Tibial nerve (tissue), 4 donors: ENCODE measurements around the gene GRM7. TPM values are rescaled to one million over a fixed set of nuclear protein-coding genes. Genes with fewer than 3 reads are reported as not detected.

Experiments
- DNase-seq, 2 donors: peaks; one replicate each; pipeline ENCODE4 v3.0.0-alpha.2; 2019; ENCODE audit warnings: low spot score in 2 of 2
- H3K27ac ChIP-seq, 4 donors: fragments of 200-600 bp; sonication (generic) in 3 of 4; one replicate each; pipeline ENCODE4 v1.5.1; 2017 to 2019; ENCODE audit warnings: mild to moderate bottlenecking in 1 of 4
- H3K27me3 ChIP-seq, 2 donors: fragments of 200-600 bp; sonication (generic) in 1 of 2; one replicate each; pipeline versions ENCODE4 v1.5.1 to v1.6.0; 2017 to 2019
- H3K36me3 ChIP-seq, 3 donors: fragments of 200-600 bp; sonication (generic); one replicate each; pipeline ENCODE4 v1.5.1; 2018 to 2019
- H3K4me1 ChIP-seq, 4 donors: fragments of 200-600 bp; sonication (generic) in 3 of 4; one replicate each; pipeline ENCODE4 v1.5.1; 2017 to 2019
- H3K4me3 ChIP-seq, 4 donors: fragments of 200-600 bp; sonication (generic) in 3 of 4; one replicate each; pipeline ENCODE4 v1.5.1; 2017 to 2019; ENCODE audit warnings: mild to moderate bottlenecking in 1 of 4, moderate library complexity in 1 of 4
- H3K9me3 ChIP-seq, 4 donors: fragments of 200-600 bp; sonication (generic) in 3 of 4; one replicate each; pipeline ENCODE4 v1.5.1; 2017 to 2019
- CTCF ChIP-seq, 5 experiments: fragments of 200-600 bp in 3 of 5; fragments of 450-650 bp in 2 of 5; sonication (generic) in 3 of 5; IDR thresholded peaks; one replicate each; pipeline ENCODE4 v1.5.1; 2016 to 2019; ENCODE audit warnings: antibody characterized with exemption in 5 of 5, mild to moderate bottlenecking in 3 of 5, moderate library complexity in 2 of 5
- EP300 ChIP-seq, 2 donors: sonication (generic); formaldehyde crosslinking; IDR thresholded peaks; one replicate each; pipeline ENCODE4 v1.6.1; 2017; ENCODE audit warnings: antibody characterized with exemption in 2 of 2, mild to moderate bottlenecking in 1 of 2
- POLR2A ChIP-seq, 2 donors: fragments of 450-650 bp; IDR thresholded peaks; one replicate each; pipeline ENCODE4 v1.6.1; 2017; ENCODE audit warnings: antibody characterized with exemption in 2 of 2, mild to moderate bottlenecking in 2 of 2, moderate library complexity in 2 of 2
- WGBS, 2 donors: methylation state at CpG; one replicate each; pipeline ENCODE4 v1.1.5; 2018; 5-methylcytosine and 5-hydroxymethylcytosine counted together
- total RNA-seq, 4 donors: library from RNA; depleted of rRNA; stranded (reverse); fragments of >200 nt; gene quantifications; one replicate each; pipeline ENCODE4 v1.1.0, GENCODE V29; 2016

GRM7 gene
- total RNA-seq, 4 donors from 2014 or later: 0.22 to 0.84 TPM; not detected in 2

GRCh38 chr3:7700977-7701376, 840.1 kb downstream of the GRM7 start:
- Histone ChIP-seq H3K27me3 (no peaks in the 10 kb centered on the region), H3K27ac (no peak overlapping the region), H3K4me3 (no peak overlapping the region), H3K36me3 (no peaks in the 10 kb centered on the region), H3K9me3 (no peaks in the 10 kb centered on the region), H3K4me1 (no peaks in the 10 kb centered on the region)
- TF ChIP-seq EP300 (IDR thresholded peaks at IDR 0.05): no peak
- TF ChIP-seq CTCF (IDR thresholded peaks at IDR 0.05): no peak
- no peak for TF ChIP-seq POLR2A (IDR thresholded peaks at IDR 0.05)
- WGBS, 2 donors: 70 to 86% methylated on average over 6 of the region's 6 CpGs
- no peak for DNase-seq

- Histone ChIP-seq H3K4me3 (no peak overlapping the region), H3K9me3 (no peaks in the 10 kb centered on the region), H3K36me3 (no peaks in the 10 kb centered on the region), H3K4me1 (no peaks in the 10 kb centered on the region), H3K27me3 (no peaks in the 10 kb centered on the region), H3K27ac (no peak overlapping the region)
- TF ChIP-seq POLR2A (IDR thresholded peaks at IDR 0.05): no peak
- TF ChIP-seq EP300 (IDR thresholded peaks at IDR 0.05): no peak
- no peak for TF ChIP-seq CTCF (IDR thresholded peaks at IDR 0.05)
- no peak for DNase-seq
- 59 to 67% methylated on average over 3 of the region's 3 CpGs for WGBS, 2 donors
Measured at GRCh38 chr3:7707187-7707586, 846.3 kb downstream of the GRM7 start.

- TF ChIP-seq POLR2A (IDR thresholded peaks at IDR 0.05) (no peak), EP300 (IDR thresholded peaks at IDR 0.05) (no peak), CTCF (IDR thresholded peaks at IDR 0.05) (no peak)
- Histone ChIP-seq H3K4me3 (no peak overlapping the region), H3K4me1 (no peaks in the 10 kb centered on the region), H3K9me3 (no peaks in the 10 kb centered on the region), H3K27me3 (no peaks in the 10 kb centered on the region), H3K27ac (no peak overlapping the region), H3K36me3 (no peaks in the 10 kb centered on the region)
- 58 to 59% methylated on average over 5 of the region's 5 CpGs for WGBS, 2 donors
- no peak for DNase-seq
Measured at GRCh38 chr3:7709376-7710082, 848.6 kb downstream of the GRM7 start.

GRCh38 chr3:7710284-7710683, 849.4 kb downstream of the GRM7 start:
- Histone ChIP-seq H3K9me3 (no peaks in the 10 kb centered on the region), H3K4me1 (no peaks in the 10 kb centered on the region), H3K27ac (no peak overlapping the region), H3K4me3 (no peak overlapping the region), H3K36me3 (no peaks in the 10 kb centered on the region), H3K27me3 (no peaks in the 10 kb centered on the region)
- no peak for DNase-seq
- WGBS, 2 donors: 79% methylated on average over 3 of the region's 3 CpGs
- TF ChIP-seq POLR2A (IDR thresholded peaks at IDR 0.05) (no peak), EP300 (IDR thresholded peaks at IDR 0.05) (no peak), CTCF (IDR thresholded peaks at IDR 0.05) (no peak)

GRCh38 chr3:7713724-7714123, 852.8 kb downstream of the GRM7 start:
- 84 to 89% methylated on average over 2 of the region's 2 CpGs for WGBS, 2 donors
- no peaks in the 10 kb centered on the region for H3K27me3 ChIP-seq
- no peak for DNase-seq
- TF ChIP-seq POLR2A (IDR thresholded peaks at IDR 0.05): no peak
- no peak for TF ChIP-seq CTCF (IDR thresholded peaks at IDR 0.05)
- no peak for TF ChIP-seq EP300 (IDR thresholded peaks at IDR 0.05)
- no peak overlapping the region for H3K4me3 ChIP-seq
- no peaks in the 10 kb centered on the region for H3K9me3 ChIP-seq
- H3K36me3 ChIP-seq: no peaks in the 10 kb centered on the region
- no peak overlapping the region for H3K27ac ChIP-seq
- no peaks in the 10 kb centered on the region for H3K4me1 ChIP-seq
